ENCODE data around the gene RALGPS2. TPM values are rescaled to one million over a fixed set of nuclear protein-coding genes. Genes with fewer than 3 reads are reported as not detected.

RALGPS2 gene
- total and polyA plus RNA-seq, 9 of the 15 experiments (the other 6 are each of a cell fraction or from before 2014, with no cell fraction given): 0.28 to 6.5 (median 2.6) TPM

DNA sequence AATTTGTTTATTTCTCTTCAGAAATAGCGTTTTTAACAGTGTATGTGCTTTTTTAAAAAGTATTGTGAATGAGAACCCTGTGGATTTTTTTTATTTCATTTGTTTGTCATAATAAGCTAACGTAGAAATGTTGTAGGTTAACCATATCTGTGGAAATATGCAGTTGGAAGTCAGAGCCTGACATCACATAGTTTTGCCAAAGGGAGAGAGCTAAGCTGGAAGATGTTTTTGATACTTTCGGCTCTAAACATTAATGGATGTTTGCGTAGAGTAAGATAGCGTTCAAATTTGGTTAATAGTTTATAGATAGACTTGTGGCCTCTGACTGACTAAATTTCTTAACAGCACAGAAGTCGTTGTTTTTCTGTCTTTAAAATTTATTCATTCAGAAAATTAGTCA is 193.3 kb downstream of the RALGPS2 start:
- TF ChIP-seq RNF2 (IDR thresholded peaks at IDR 0.05) (no peak), TBP (optimal IDR thresholded peaks at IDR 0.05; ENCODE audit: low read depth, low read length) (no peak), HLTF (IDR thresholded peaks at IDR 0.05) (no peak), PHF20 (IDR thresholded peaks at IDR 0.05; ENCODE audit: partially characterized antibody) (no peak), ZNF354B (CRISPR knock-in tag; IDR thresholded peaks at IDR 0.05) (no peak), HNRNPH1 (optimal IDR thresholded peaks at IDR 0.05; ENCODE audit: low read depth, low read length) (no peak), ZFX (CRISPR knock-in tag; IDR thresholded peaks at IDR 0.05) (no peak), FOXJ2 (tag; IDR thresholded peaks at IDR 0.05) (no peak), SPI1 (IDR thresholded peaks at IDR 0.05; ENCODE audit: borderline replicate concordance, low read depth, low read length) (no peak), RAD51 (IDR thresholded peaks at IDR 0.05; ENCODE audit: borderline replicate concordance, low read depth) (no peak)
- TF ChIP-seq, protein P1, sequence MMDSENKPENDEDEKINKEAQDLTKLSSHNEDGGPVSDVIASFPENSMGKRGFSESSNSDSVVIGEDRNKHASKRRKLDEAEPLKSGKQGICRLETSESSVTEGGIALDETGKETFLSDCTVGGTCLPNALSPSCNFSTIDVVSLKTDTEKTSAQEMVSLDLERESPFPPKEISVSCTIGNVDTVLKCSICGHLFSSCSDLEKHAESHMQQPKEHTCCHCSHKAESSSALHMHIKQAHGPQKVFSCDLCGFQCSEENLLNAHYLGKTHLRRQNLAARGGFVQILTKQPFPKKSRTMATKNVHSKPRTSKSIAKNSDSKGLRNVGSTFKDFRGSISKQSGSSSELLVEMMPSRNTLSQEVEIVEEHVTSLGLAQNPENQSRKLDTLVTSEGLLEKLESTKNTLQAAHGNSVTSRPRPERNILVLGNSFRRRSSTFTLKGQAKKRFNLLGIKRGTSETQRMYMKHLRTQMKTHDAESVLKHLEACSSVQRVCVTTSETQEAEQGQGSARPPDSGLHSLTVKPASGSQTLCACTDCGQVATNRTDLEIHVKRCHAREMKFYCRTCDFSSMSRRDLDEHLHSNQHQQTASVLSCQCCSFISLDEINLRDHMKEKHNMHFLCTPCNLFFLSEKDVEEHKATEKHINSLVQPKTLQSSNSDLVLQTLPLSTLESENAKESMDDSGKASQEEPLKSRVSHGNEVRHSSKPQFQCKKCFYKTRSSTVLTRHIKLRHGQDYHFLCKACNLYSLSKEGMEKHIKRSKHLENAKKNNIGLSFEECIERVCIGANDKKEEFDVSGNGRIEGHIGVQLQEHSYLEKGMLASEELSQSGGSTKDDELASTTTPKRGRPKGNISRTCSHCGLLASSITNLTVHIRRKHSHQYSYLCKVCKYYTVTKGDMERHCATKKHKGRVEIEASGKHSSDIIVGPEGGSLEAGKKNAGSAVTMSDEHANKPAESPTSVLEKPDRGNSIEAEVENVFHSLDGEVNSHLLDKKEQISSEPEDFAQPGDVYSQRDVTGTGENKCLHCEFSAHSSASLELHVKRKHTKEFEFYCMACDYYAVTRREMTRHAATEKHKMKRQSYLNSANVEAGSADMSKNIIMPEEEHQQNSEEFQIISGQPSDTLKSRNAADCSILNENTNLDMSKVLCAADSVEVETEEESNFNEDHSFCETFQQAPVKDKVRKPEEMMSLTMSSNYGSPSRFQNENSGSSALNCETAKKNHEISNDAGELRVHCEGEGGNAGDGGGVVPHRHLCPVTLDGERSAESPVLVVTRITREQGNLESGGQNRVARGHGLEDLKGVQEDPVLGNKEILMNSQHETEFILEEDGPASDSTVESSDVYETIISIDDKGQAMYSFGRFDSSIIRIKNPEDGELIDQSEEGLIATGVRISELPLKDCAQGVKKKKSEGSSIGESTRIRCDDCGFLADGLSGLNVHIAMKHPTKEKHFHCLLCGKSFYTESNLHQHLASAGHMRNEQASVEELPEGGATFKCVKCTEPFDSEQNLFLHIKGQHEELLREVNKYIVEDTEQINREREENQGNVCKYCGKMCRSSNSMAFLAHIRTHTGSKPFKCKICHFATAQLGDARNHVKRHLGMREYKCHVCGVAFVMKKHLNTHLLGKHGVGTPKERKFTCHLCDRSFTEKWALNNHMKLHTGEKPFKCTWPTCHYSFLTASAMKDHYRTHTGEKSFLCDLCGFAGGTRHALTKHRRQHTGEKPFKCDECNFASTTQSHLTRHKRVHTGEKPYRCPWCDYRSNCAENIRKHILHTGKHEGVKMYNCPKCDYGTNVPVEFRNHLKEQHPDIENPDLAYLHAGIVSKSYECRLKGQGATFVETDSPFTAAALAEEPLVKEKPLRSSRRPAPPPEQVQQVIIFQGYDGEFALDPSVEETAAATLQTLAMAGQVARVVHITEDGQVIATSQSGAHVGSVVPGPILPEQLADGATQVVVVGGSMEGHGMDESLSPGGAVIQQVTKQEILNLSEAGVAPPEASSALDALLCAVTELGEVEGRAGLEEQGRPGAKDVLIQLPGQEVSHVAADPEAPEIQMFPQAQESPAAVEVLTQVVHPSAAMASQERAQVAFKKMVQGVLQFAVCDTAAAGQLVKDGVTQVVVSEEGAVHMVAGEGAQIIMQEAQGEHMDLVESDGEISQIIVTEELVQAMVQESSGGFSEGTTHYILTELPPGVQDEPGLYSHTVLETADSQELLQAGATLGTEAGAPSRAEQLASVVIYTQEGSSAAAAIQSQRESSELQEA (IDR thresholded peaks at IDR 0.05; ENCODE audit: low read depth): no peak
- Histone ChIP-seq H3K79me2 (ENCODE audit: control insufficient read depth, insufficient read depth, low read length) (no peaks in the 10 kb centered on the region), H3K4me2 (ENCODE audit: insufficient read depth, low read length) (no peak overlapping the region), H2AFZ (ENCODE audit: low read depth, low read length) (no peak overlapping the region), H4K20me1 (replicated peaks; ENCODE audit: control insufficient read depth, insufficient read depth, low read length) (no peaks in the 10 kb centered on the region), H3K4me3 (no peak overlapping the region), H3K9ac (ENCODE audit: insufficient read depth in 1 of 2, low read depth in 2 of 2, low read length in 2 of 2) (no peak overlapping the region), H3K27me3 (ENCODE audit: control insufficient read depth in 2 of 2, insufficient read depth in 2 of 2, low read length in 2 of 2) (peaks cover 0 to 7% of the 10 kb centered on the region in 2 experiments; a peak in 1 of 5 replicates), H3K9me3 (replicated peaks; ENCODE audit: control insufficient read depth, insufficient read depth, low read depth, low read length) (no peaks in the 10 kb centered on the region), H3K4me1 (replicated peaks in 1 of 2; ENCODE audit: control insufficient read depth in 2 of 2, insufficient read depth in 2 of 2, low read length in 2 of 2) (no peaks in the 10 kb centered on the region), H3K36me3 (ENCODE audit: control insufficient read depth, insufficient read depth, low read length) (no peaks in the 10 kb centered on the region), H3K27ac (ENCODE audit: extremely low read depth, low read depth, low read length) (no peak overlapping the region), H3K9me1 (ENCODE audit: control insufficient read depth, insufficient read depth, low read length) (no peaks in the 10 kb centered on the region)
- ATAC-seq (no peak), DNase-seq (ENCODE audit: extremely low read depth in 1 of 4, low spot score in 3 of 4) (no peak), FAIRE-seq (no peak)
- CTCF ChIA-PET (ENCODE audit: low intra/inter-chr PET ratio): no interaction called here
- POLR2A ChIA-PET: interaction anchor here (1.2 kb wide), 1 partner anchor 12 kb away, joined by 4 read pairs; no protein-coding TSS in a partner anchor
- WGBS (ENCODE audit: insufficient coverage, low coverage, missing lambda C conversion rate): 2% methylated on average over 6 of the region's 6 CpGs
- BruUV-seq (replicated peaks): no TSS peak
- in situ Hi-C loops (cut with MboI) (no loop called here), intact Hi-C loops (cut with micrococcal nuclease) (no loop called here)
